ENCODE results near the gene ZNF580. TPM values are rescaled to one million over a fixed set of nuclear protein-coding genes. Genes with fewer than 3 reads are reported as not detected.
A peak's percentile ranks its signal among the peaks of the same experiment; 100 is the strongest.

The ZNF580 gene
- polyA plus RNA-seq, 3 donors, result 9.7 to 46.5 (median 10.7) TPM

- no peak overlapping the region for H3K4me3 Mint-ChIP-seq
- H3K27ac Mint-ChIP-seq, result peak overlapping the region in 1 of 7 donors; percentile 1
- 100% methylated on average over 2 of the region's 4 CpGs for WGBS (ENCODE audit: insufficient coverage)
Measured at GRCh38 chr19:55594996-55595545, 45.7 kb upstream of the ZNF580 start.

GRCh38 chr19:55596304-55596703 lies 44.5 kb upstream of the ZNF580 start:
- 100% methylated on average over 2 of the region's 3 CpGs for WGBS (ENCODE audit: insufficient coverage)
- Histone ChIP-seq H3K27me3 (ENCODE audit: control insufficient read depth in 2 of 2, insufficient read depth in 2 of 2, low read length in 2 of 2) (no peaks in the 10 kb centered on the region), H3K9ac (ENCODE audit: insufficient read depth, low read length, poor library complexity, severe bottlenecking) (no peak overlapping the region), H2AFZ (ENCODE audit: insufficient read depth, low read depth, low read length, poor library complexity, severe bottlenecking) (no peak overlapping the region), H3K4me2 (replicated peaks; ENCODE audit: extremely low read depth, low read length, poor library complexity, severe bottlenecking) (no peak overlapping the region), H3K36me3 (replicated peaks in 1 of 2; ENCODE audit: control insufficient read depth in 1 of 2, insufficient read depth in 2 of 2, low read length in 2 of 2) (peaks cover 24 to 38% of the 10 kb centered on the region in 2 donors), H3K4me3 (replicated peaks in 1 of 3; ENCODE audit: low read depth in 2 of 3, low read length in 3 of 3) (no peak overlapping the region), H3K79me2 (ENCODE audit: insufficient read depth, low read length) (peaks cover 17% of the 10 kb centered on the region), H3K4me1 (ENCODE audit: control insufficient read depth in 1 of 2, insufficient read depth in 2 of 2, low read length in 2 of 2) (peaks cover 8% of the 10 kb centered on the region in 2 donors), H3K9me3 (replicated peaks in 1 of 2; ENCODE audit: control insufficient read depth in 1 of 2, insufficient read depth in 1 of 2, low read length in 2 of 2) (peaks cover 0 to 10% of the 10 kb centered on the region in 2 donors), H4K20me1 (ENCODE audit: insufficient read depth, low read length) (no peaks in the 10 kb centered on the region), H3K27ac (ENCODE audit: low read depth in 1 of 2, low read length in 2 of 2) (no peak overlapping the region)
- Mint-ChIP-seq H3K36me3 (peaks cover 29 to 41% of the 10 kb centered on the region in 2 donors), H3K9me3 (peaks cover 6 to 20% (median 12%) of the 10 kb centered on the region in 7 donors), H3K27ac (no peak overlapping the region), H3K4me3 (no peak overlapping the region), H3K4me1 (peaks cover 11% of the 10 kb centered on the region), H3K27me3 (ENCODE audit: low read depth in 3 of 3) (no peaks in the 10 kb centered on the region)
- DNase-seq, result no peak
- TF ChIP-seq, protein P1, sequence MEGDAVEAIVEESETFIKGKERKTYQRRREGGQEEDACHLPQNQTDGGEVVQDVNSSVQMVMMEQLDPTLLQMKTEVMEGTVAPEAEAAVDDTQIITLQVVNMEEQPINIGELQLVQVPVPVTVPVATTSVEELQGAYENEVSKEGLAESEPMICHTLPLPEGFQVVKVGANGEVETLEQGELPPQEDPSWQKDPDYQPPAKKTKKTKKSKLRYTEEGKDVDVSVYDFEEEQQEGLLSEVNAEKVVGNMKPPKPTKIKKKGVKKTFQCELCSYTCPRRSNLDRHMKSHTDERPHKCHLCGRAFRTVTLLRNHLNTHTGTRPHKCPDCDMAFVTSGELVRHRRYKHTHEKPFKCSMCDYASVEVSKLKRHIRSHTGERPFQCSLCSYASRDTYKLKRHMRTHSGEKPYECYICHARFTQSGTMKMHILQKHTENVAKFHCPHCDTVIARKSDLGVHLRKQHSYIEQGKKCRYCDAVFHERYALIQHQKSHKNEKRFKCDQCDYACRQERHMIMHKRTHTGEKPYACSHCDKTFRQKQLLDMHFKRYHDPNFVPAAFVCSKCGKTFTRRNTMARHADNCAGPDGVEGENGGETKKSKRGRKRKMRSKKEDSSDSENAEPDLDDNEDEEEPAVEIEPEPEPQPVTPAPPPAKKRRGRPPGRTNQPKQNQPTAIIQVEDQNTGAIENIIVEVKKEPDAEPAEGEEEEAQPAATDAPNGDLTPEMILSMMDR (IDR thresholded peaks at IDR 0.05), result no peak
- intact Hi-C loops (cut with micrococcal nuclease), result no loop called here

More at GRCh38 chr19:55594996-55595545, 45.7 kb upstream of the ZNF580 start:
- TF ChIP-seq, protein P1 (IDR thresholded peaks at IDR 0.05), result no peak
- Histone ChIP-seq H3K4me3 (replicated peaks in 1 of 3; ENCODE audit: low read depth in 2 of 3, low read length in 3 of 3) (no peak overlapping the region), H2AFZ (ENCODE audit: insufficient read depth, low read depth, low read length, poor library complexity, severe bottlenecking) (no peak overlapping the region), H3K36me3 (replicated peaks in 1 of 2; ENCODE audit: control insufficient read depth in 1 of 2, insufficient read depth in 2 of 2, low read length in 2 of 2) (peaks cover 24 to 38% of the 10 kb centered on the region in 2 donors), H3K4me1 (ENCODE audit: control insufficient read depth in 1 of 2, insufficient read depth in 2 of 2, low read length in 2 of 2) (no peaks in the 10 kb centered on the region), H3K27ac (ENCODE audit: low read depth in 1 of 2, low read length in 2 of 2) (no peak overlapping the region), H4K20me1 (ENCODE audit: insufficient read depth, low read length) (no peaks in the 10 kb centered on the region), H3K9me3 (replicated peaks in 1 of 2; ENCODE audit: control insufficient read depth in 1 of 2, insufficient read depth in 1 of 2, low read length in 2 of 2) (peaks cover 0 to 10% of the 10 kb centered on the region in 2 donors), H3K9ac (ENCODE audit: insufficient read depth, low read length, poor library complexity, severe bottlenecking) (no peak overlapping the region), H3K79me2 (ENCODE audit: insufficient read depth, low read length) (peaks cover 6% of the 10 kb centered on the region), H3K4me2 (replicated peaks; ENCODE audit: extremely low read depth, low read length, poor library complexity, severe bottlenecking) (no peak overlapping the region), H3K27me3 (ENCODE audit: control insufficient read depth in 2 of 2, insufficient read depth in 2 of 2, low read length in 2 of 2) (no peaks in the 10 kb centered on the region)
- no peak for DNase-seq
- Mint-ChIP-seq H3K36me3 (peaks cover 29 to 41% of the 10 kb centered on the region in 2 donors), H3K27me3 (ENCODE audit: low read depth in 3 of 3) (peaks cover 0 to 2% (median 0%) of the 10 kb centered on the region in 3 donors), H3K9me3 (peaks cover 6 to 20% (median 12%) of the 10 kb centered on the region in 7 donors), H3K4me1 (peaks cover 5% of the 10 kb centered on the region)
- intact Hi-C loops (cut with micrococcal nuclease), result no loop called here

Measured in CD14-positive monocyte (primary cell).